ENCODE measurements around the gene WIPF2. TPM values are rescaled to one million over a fixed set of nuclear protein-coding genes. Genes with fewer than 3 reads are reported as not detected.

The WIPF2 gene
- total and polyA plus RNA-seq, 2 experiments from 2014 or later: 10.3 to 23.8 TPM

GRCh38 chr17:40253565-40253964 is 34.5 kb downstream of the WIPF2 start:
- Histone ChIP-seq H3K9me3 (ENCODE audit: low read depth) (no peaks in the 10 kb centered on the region), H3K27me3 (no peaks in the 10 kb centered on the region), H3K79me2 (peaks cover 79% of the 10 kb centered on the region), H2AFZ (no peak overlapping the region), H3K4me2 (no peak overlapping the region), H4K20me1 (ENCODE audit: insufficient read depth, poor library complexity, severe bottlenecking) (peaks cover 21% of the 10 kb centered on the region), H3K27ac (no peak overlapping the region), H3K9me2 (replicated peaks; ENCODE audit: insufficient read depth) (no peaks in the 10 kb centered on the region), H3K36me3 (replicated peaks; ENCODE audit: insufficient read depth, low read depth) (peaks cover 5% of the 10 kb centered on the region), H3K4me1 (ENCODE audit: insufficient read depth) (peaks cover 4% of the 10 kb centered on the region), H3K4me3 (no peak overlapping the region)
- DNase-seq (ENCODE audit: low spot score): no peak
- 89% methylated on average over 3 of the region's 3 CpGs for WGBS (ENCODE audit: low lambda C conversion rate, missing lambda C conversion rate)
- no peak for TF ChIP-seq EZH2 (IDR thresholded peaks at IDR 0.05; ENCODE audit: borderline replicate concordance)
- TF ChIP-seq CTCF (IDR thresholded peaks at IDR 0.05; ENCODE audit: poor library complexity): no peak
- no peak for TF ChIP-seq EZH2phosphoT487 (IDR thresholded peaks at IDR 0.05; ENCODE audit: low read depth, severe bottlenecking, unreplicated experiment)

GRCh38 chr17:40259505-40259904 is 40.4 kb downstream of the WIPF2 start:
- Histone ChIP-seq H3K4me2 (no peak overlapping the region), H3K4me3 (no peak overlapping the region), H3K27ac (no peak overlapping the region), H2AFZ (no peak overlapping the region), H3K36me3 (replicated peaks; ENCODE audit: insufficient read depth, low read depth) (peaks cover 5% of the 10 kb centered on the region), H4K20me1 (ENCODE audit: insufficient read depth, poor library complexity, severe bottlenecking) (no peaks in the 10 kb centered on the region), H3K9me2 (replicated peaks; ENCODE audit: insufficient read depth) (no peaks in the 10 kb centered on the region), H3K27me3 (no peaks in the 10 kb centered on the region), H3K9me3 (ENCODE audit: low read depth) (no peaks in the 10 kb centered on the region), H3K79me2 (peaks cover 35% of the 10 kb centered on the region), H3K4me1 (ENCODE audit: insufficient read depth) (no peaks in the 10 kb centered on the region)
- 91% methylated on average over 2 of the region's 2 CpGs for WGBS (ENCODE audit: low lambda C conversion rate, missing lambda C conversion rate)
- DNase-seq (ENCODE audit: low spot score): no peak
- TF ChIP-seq EZH2 (IDR thresholded peaks at IDR 0.05; ENCODE audit: borderline replicate concordance) (no peak), CTCF (IDR thresholded peaks at IDR 0.05; ENCODE audit: poor library complexity) (no peak), EZH2phosphoT487 (IDR thresholded peaks at IDR 0.05; ENCODE audit: low read depth, severe bottlenecking, unreplicated experiment) (no peak)

GRCh38 chr17:40260528-40260927 is 41.4 kb downstream of the WIPF2 start:
- Histone ChIP-seq H2AFZ (no peak overlapping the region), H3K4me2 (no peak overlapping the region), H3K79me2 (peaks cover 26% of the 10 kb centered on the region), H4K20me1 (ENCODE audit: insufficient read depth, poor library complexity, severe bottlenecking) (no peaks in the 10 kb centered on the region), H3K27ac (no peak overlapping the region), H3K36me3 (replicated peaks; ENCODE audit: insufficient read depth, low read depth) (peaks cover 5% of the 10 kb centered on the region), H3K27me3 (no peaks in the 10 kb centered on the region), H3K9me3 (ENCODE audit: low read depth) (no peaks in the 10 kb centered on the region), H3K4me1 (ENCODE audit: insufficient read depth) (no peaks in the 10 kb centered on the region), H3K4me3 (no peak overlapping the region), H3K9me2 (replicated peaks; ENCODE audit: insufficient read depth) (no peaks in the 10 kb centered on the region)
- no peak for DNase-seq (ENCODE audit: low spot score)
- TF ChIP-seq CTCF (IDR thresholded peaks at IDR 0.05; ENCODE audit: poor library complexity): no peak
- TF ChIP-seq EZH2 (IDR thresholded peaks at IDR 0.05; ENCODE audit: borderline replicate concordance): no peak
- TF ChIP-seq EZH2phosphoT487 (IDR thresholded peaks at IDR 0.05; ENCODE audit: low read depth, severe bottlenecking, unreplicated experiment): no peak
- WGBS (ENCODE audit: low lambda C conversion rate, missing lambda C conversion rate): 99% methylated on average over 7 of the region's 7 CpGs

Measured in hepatocyte (in vitro differentiated cells).